ENCODE results near the gene ATP6V0D1. TPM values are rescaled to one million over a fixed set of nuclear protein-coding genes. Genes with fewer than 3 reads are reported as not detected.

Gene ATP6V0D1
- total and polyA plus RNA-seq, 11 donors, result 18.6 to 141 (median 68.5) TPM

DNA sequence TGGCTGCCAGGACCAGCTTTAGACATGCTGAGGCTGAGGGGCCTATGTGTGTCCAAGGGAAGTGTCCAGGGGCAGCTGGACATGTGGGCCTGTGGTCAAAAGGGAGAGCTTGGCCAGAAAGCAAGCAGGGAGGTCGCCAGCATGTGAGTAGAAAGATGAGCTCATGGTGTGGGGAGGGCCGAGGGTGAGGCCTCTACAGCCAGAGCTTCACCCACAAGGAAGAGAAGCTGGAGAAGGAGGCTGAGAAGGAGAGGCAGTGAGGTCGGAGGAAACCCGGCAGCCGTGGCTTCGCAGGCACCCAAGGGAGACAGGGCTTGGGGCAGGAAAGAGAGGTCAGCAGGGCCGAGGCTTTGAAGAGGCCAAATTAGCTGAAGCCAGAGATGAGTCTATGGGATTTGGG, 54.0 kb downstream of the ATP6V0D1 start:
- Histone ChIP-seq H3K9me3 (no peaks in the 10 kb centered on the region), H3K4me1 (peaks cover 0 to 43% (median 15%) of the 10 kb centered on the region in 12 donors), H3K27ac (peak overlapping the region in 4 of 12 donors; percentile 19 to 34 (median 24)), H3K4me3 (no peak overlapping the region), H3K36me3 (no peaks in the 10 kb centered on the region), H3K27me3 (peaks cover 0 to 35% (median 0%) of the 10 kb centered on the region in 9 donors)
- peak in 3 of 5 donors; percentile 57 to 60 (median 60) for DNase-seq
- 55 to 79% (median 60%) methylated on average over 7 of the region's 7 CpGs for WGBS, 4 donors
- intact Hi-C loops (cut with DNase I), result loop anchor here in 4 of 10 donors (5.0 to 10.0 kb wide), 2 partner anchors 40 to 88 kb away; no protein-coding TSS in a partner anchor
- no peak for TF ChIP-seq POLR2A (IDR thresholded peaks at IDR 0.05)
- TF ChIP-seq, protein P1, sequence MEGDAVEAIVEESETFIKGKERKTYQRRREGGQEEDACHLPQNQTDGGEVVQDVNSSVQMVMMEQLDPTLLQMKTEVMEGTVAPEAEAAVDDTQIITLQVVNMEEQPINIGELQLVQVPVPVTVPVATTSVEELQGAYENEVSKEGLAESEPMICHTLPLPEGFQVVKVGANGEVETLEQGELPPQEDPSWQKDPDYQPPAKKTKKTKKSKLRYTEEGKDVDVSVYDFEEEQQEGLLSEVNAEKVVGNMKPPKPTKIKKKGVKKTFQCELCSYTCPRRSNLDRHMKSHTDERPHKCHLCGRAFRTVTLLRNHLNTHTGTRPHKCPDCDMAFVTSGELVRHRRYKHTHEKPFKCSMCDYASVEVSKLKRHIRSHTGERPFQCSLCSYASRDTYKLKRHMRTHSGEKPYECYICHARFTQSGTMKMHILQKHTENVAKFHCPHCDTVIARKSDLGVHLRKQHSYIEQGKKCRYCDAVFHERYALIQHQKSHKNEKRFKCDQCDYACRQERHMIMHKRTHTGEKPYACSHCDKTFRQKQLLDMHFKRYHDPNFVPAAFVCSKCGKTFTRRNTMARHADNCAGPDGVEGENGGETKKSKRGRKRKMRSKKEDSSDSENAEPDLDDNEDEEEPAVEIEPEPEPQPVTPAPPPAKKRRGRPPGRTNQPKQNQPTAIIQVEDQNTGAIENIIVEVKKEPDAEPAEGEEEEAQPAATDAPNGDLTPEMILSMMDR (IDR thresholded peaks at IDR 0.05), result no peak
- peak in 2 of 4 donors; percentile 10 to 14 for ATAC-seq

DNA sequence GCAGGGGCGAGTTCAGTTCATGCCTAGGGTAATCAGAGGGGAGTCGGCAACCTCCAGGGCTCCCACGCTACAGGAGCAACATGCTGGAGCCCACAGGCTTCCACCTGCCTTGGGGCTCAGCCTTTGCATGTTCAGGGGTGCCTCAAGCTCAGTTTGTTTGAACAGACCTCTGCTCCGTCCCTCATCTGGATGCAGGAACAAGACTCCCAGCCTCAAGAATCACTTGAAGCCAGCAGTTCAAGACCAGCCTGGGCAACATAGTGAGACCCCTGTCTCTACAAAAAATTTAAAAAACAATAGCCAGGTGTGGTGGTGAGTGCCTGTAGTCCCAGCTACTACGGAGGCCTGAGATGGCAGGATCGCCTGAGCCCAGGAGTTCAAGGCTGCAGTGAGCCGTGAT, 54.9 kb downstream of the ATP6V0D1 start:
- Histone ChIP-seq H3K4me3 (no peak overlapping the region), H3K36me3 (no peaks in the 10 kb centered on the region), H3K27me3 (peaks cover 0 to 35% (median 0%) of the 10 kb centered on the region in 9 donors), H3K4me1 (peaks cover 0 to 34% (median 11%) of the 10 kb centered on the region in 12 donors), H3K27ac (no peak overlapping the region), H3K9me3 (no peaks in the 10 kb centered on the region)
- intact Hi-C loops (cut with DNase I), result loop anchor here in 4 of 10 donors (5.0 to 10.0 kb wide), 2 partner anchors 41 to 89 kb away; no protein-coding TSS in a partner anchor
- TF ChIP-seq, protein P1 (IDR thresholded peaks at IDR 0.05), result no peak
- no peak for TF ChIP-seq POLR2A (IDR thresholded peaks at IDR 0.05)
- DNase-seq, result no peak
- 82 to 90% (median 86%) methylated on average over 7 of the region's 7 CpGs for WGBS, 4 donors
- ATAC-seq, result no peak

DNA sequence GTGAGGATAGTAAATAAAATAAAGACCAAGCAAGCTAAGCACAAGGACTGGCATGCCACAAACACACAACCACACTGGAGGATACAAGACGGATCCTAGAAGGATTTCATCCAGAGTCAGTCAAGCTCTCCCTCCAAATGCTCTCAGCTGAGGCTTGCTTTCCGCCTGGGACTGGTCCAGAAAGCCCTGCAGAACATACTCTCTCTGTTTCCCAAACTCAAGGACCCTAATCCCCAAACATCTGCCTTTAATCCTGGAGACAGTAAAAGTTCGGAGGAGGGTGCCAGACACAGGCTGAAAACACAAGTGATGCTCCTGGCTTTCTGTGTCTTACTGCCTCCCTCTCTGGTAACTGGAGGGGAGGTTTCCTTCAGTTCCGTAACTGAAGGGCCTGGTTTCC, 55.4 kb downstream of the ATP6V0D1 start:
- DNase-seq (no peak), ATAC-seq (no peak)
- H3K27ac ChIP-seq, result no peak overlapping the region
- H3K36me3 ChIP-seq, result no peaks in the 10 kb centered on the region
- WGBS, 4 donors, result 66 to 84% (median 81%) methylated on average over 4 of the region's 4 CpGs
- peaks cover 0 to 34% (median 0%) of the 10 kb centered on the region in 9 donors for H3K27me3 ChIP-seq
- no peaks in the 10 kb centered on the region for H3K9me3 ChIP-seq
- H3K4me1 ChIP-seq, result peaks cover 0 to 31% (median 10%) of the 10 kb centered on the region in 12 donors
- TF ChIP-seq, protein P1 (IDR thresholded peaks at IDR 0.05), result no peak
- no peak for TF ChIP-seq POLR2A (IDR thresholded peaks at IDR 0.05)
- intact Hi-C loops (cut with DNase I), result loop anchor here in 4 of 10 donors (5.0 to 10.0 kb wide), 2 partner anchors 42 to 89 kb away; no protein-coding TSS in a partner anchor
- H3K4me3 ChIP-seq, result no peak overlapping the region

DNA sequence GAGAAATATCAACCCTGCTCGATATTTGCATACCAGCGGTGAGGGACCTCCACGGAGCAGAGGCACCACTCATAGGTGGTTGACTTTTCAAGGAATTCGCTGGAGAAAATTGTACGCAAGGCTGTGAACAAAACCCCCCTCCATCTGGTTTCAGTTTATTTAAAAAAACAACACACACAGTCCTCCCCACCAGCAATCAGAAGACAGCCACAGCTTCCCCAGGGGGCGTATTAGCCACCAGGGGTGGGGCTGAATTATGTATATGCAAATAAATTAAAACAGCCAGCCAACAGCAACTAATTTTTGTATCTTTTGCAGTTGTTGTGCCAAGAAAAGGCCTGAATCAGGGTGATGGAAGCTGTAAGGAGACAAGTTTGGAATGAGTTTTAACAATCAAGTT, 55.9 kb downstream of the ATP6V0D1 start:
- 56 to 63% (median 60%) methylated on average over 6 of the region's 6 CpGs for WGBS, 4 donors
- intact Hi-C loops (cut with DNase I), result loop anchor here in 4 of 10 donors (5.0 to 10.0 kb wide), 2 partner anchors 42 to 90 kb away; no protein-coding TSS in a partner anchor

More for the DNA sequence above, 55.9 kb downstream of the ATP6V0D1 start:
- peaks cover 0 to 28% (median 0%) of the 10 kb centered on the region in 9 donors for H3K27me3 ChIP-seq
- H3K27ac ChIP-seq, result no peak overlapping the region
- H3K4me1 ChIP-seq, result peaks cover 0 to 26% (median 6%) of the 10 kb centered on the region in 12 donors
- no peaks in the 10 kb centered on the region for H3K9me3 ChIP-seq
- ATAC-seq (no peak), DNase-seq (no peak)
- no peak overlapping the region for H3K4me3 ChIP-seq
- TF ChIP-seq POLR2A (IDR thresholded peaks at IDR 0.05), result no peak
- no peaks in the 10 kb centered on the region for H3K36me3 ChIP-seq
